Panc1 (cell line): ENCODE data around the gene FHIT.

Experiments
- POLR2AphosphoS5 ChIP-seq: IDR thresholded peaks from 2 replicates; pipeline ENCODE4 v1.6.1; 2012; ENCODE audit warnings: mild to moderate bottlenecking, low read depth, low read length, moderate library complexity
- SIN3A ChIP-seq: IDR thresholded peaks from 2 replicates; pipeline ENCODE4 v1.6.1; 2012; ENCODE audit warnings: low read depth, mild to moderate bottlenecking, low read length, moderate library complexity, borderline replicate concordance; ENCODE audit not compliant: insufficient read depth
- TCF7L2 ChIP-seq: IDR thresholded peaks from 2 replicates; pipeline ENCODE4 v1.6.1; 2011; ENCODE audit warnings: mild to moderate bottlenecking, low read depth, low read length, inconsistent platforms
- TF ChIP-seq, protein P1 (sequence below), 2 experiments: IDR thresholded peaks; 2 replicates each; pipeline ENCODE4 v1.6.1; 2011 to 2012; ENCODE audit warnings: low read depth in 2 of 2, control low read depth in 1 of 2, low read length in 1 of 2, mild to moderate bottlenecking in 1 of 2, moderate library complexity in 1 of 2; ENCODE audit not compliant: insufficient read depth in 1 of 2
- TF ChIP-seq, protein P2 (sequence below): fragments of 450-650 bp; IDR thresholded peaks from 2 replicates; pipeline ENCODE4 v1.5.1; 2017; ENCODE audit warnings: mild to moderate bottlenecking

DNA sequence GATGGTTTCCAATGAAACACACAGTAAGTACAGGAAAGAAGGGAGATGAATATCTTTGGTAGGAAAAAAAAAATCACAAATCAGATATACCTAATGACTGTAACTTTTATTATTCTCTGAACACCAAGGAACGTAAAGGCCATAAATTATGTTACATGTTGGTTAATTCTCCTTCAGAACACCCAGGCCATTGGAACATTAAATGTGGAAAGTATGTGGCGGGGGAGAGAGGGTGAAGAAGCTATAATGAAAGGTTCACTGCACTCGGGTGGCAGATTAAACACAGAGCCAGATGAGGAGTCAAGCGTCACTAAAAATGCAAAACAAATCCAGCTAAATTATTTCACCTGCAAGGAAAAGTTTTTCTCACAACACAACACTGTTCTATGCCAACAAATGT lies 193.8 kb downstream of the FHIT start:
- TF ChIP-seq, protein P1, sequence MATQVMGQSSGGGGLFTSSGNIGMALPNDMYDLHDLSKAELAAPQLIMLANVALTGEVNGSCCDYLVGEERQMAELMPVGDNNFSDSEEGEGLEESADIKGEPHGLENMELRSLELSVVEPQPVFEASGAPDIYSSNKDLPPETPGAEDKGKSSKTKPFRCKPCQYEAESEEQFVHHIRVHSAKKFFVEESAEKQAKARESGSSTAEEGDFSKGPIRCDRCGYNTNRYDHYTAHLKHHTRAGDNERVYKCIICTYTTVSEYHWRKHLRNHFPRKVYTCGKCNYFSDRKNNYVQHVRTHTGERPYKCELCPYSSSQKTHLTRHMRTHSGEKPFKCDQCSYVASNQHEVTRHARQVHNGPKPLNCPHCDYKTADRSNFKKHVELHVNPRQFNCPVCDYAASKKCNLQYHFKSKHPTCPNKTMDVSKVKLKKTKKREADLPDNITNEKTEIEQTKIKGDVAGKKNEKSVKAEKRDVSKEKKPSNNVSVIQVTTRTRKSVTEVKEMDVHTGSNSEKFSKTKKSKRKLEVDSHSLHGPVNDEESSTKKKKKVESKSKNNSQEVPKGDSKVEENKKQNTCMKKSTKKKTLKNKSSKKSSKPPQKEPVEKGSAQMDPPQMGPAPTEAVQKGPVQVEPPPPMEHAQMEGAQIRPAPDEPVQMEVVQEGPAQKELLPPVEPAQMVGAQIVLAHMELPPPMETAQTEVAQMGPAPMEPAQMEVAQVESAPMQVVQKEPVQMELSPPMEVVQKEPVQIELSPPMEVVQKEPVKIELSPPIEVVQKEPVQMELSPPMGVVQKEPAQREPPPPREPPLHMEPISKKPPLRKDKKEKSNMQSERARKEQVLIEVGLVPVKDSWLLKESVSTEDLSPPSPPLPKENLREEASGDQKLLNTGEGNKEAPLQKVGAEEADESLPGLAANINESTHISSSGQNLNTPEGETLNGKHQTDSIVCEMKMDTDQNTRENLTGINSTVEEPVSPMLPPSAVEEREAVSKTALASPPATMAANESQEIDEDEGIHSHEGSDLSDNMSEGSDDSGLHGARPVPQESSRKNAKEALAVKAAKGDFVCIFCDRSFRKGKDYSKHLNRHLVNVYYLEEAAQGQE (IDR thresholded peaks at IDR 0.05; ENCODE audit: insufficient read depth in 1 of 2, low read depth in 2 of 2, low read length in 1 of 2) = no peak
- TF ChIP-seq SIN3A (no peak), POLR2AphosphoS5 (no peak), TCF7L2 (no peak)
- TF ChIP-seq, protein P2, sequence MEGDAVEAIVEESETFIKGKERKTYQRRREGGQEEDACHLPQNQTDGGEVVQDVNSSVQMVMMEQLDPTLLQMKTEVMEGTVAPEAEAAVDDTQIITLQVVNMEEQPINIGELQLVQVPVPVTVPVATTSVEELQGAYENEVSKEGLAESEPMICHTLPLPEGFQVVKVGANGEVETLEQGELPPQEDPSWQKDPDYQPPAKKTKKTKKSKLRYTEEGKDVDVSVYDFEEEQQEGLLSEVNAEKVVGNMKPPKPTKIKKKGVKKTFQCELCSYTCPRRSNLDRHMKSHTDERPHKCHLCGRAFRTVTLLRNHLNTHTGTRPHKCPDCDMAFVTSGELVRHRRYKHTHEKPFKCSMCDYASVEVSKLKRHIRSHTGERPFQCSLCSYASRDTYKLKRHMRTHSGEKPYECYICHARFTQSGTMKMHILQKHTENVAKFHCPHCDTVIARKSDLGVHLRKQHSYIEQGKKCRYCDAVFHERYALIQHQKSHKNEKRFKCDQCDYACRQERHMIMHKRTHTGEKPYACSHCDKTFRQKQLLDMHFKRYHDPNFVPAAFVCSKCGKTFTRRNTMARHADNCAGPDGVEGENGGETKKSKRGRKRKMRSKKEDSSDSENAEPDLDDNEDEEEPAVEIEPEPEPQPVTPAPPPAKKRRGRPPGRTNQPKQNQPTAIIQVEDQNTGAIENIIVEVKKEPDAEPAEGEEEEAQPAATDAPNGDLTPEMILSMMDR = no peak
